ENCODE measurements around the gene EPHB4. TPM values are rescaled to one million over a fixed set of nuclear protein-coding genes. Genes with fewer than 3 reads are reported as not detected.

Gene EPHB4
- total RNA-seq, 4 donors from 2014 or later = 26.2 to 92.4 (median 59.0) TPM

DNA sequence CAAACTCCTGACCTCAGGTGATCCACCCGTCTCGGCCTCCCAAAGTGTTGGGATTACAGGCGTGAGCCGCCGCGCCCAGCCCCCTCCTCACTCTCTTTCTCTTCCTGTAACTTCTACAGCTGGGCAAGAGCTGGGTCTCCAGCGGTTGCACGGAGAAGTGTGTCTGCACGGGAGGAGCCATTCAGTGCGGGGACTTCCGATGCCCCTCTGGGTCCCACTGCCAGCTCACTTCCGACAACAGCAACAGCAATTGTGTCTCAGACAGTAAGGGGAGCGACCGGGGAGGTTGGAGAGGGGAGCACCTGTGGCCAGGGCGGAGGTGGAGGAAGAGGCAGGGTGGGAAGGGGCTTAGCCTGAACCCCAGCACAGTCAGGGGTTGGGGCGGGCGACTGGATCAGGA lies 41.4 kb downstream of the EPHB4 start:
- TF ChIP-seq EP300 (IDR thresholded peaks at IDR 0.05) (no peak), POLR2A (IDR thresholded peaks at IDR 0.05; ENCODE audit: low read depth) (no peak), POLR2AphosphoS5 (IDR thresholded peaks at IDR 0.05) (no peak)
- TF ChIP-seq, protein P1, sequence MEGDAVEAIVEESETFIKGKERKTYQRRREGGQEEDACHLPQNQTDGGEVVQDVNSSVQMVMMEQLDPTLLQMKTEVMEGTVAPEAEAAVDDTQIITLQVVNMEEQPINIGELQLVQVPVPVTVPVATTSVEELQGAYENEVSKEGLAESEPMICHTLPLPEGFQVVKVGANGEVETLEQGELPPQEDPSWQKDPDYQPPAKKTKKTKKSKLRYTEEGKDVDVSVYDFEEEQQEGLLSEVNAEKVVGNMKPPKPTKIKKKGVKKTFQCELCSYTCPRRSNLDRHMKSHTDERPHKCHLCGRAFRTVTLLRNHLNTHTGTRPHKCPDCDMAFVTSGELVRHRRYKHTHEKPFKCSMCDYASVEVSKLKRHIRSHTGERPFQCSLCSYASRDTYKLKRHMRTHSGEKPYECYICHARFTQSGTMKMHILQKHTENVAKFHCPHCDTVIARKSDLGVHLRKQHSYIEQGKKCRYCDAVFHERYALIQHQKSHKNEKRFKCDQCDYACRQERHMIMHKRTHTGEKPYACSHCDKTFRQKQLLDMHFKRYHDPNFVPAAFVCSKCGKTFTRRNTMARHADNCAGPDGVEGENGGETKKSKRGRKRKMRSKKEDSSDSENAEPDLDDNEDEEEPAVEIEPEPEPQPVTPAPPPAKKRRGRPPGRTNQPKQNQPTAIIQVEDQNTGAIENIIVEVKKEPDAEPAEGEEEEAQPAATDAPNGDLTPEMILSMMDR (IDR thresholded peaks at IDR 0.05) = no peak
- Histone ChIP-seq H3K27me3 (peaks cover 0 to 57% (median 0%) of the 10 kb centered on the region in 4 donors), H3K9me3 (peaks cover 0 to 11% (median 6%) of the 10 kb centered on the region in 4 donors), H3K4me3 (no peak overlapping the region), H3K36me3 (no peaks in the 10 kb centered on the region), H3K27ac (replicated peaks in 1 of 4) (no peak overlapping the region), H3K4me1 (no peaks in the 10 kb centered on the region)
- WGBS = 53% methylated on average over 9 of the region's 17 CpGs
- intact Hi-C loops (cut with DNase I) = no loop called here
- DNase-seq (ENCODE audit: extremely low spot score) = no peak

DNA sequence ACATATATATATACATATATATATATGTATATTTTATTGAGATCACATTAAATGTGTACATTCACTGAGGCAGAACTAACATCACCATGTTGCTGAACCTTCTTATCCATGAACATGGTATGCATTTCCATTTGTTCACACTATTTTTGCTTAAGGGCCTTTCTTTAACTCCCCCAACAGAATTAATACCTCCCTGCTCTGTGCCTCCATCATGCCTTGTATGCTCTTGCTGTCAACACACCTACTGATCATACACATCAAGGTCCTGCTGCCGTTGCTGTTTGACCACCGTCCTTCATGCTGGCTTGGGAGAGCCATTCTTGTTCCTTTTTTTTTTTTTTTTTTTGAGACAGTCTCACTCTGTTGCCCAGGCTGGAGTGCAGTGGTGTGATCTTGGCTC lies 43.5 kb downstream of the EPHB4 start:
- peaks cover 0 to 60% (median 0%) of the 10 kb centered on the region in 4 donors for H3K27me3 ChIP-seq
- no peak for DNase-seq (ENCODE audit: extremely low spot score)
- 98% methylated on average over 2 of the region's 2 CpGs for WGBS

DNA sequence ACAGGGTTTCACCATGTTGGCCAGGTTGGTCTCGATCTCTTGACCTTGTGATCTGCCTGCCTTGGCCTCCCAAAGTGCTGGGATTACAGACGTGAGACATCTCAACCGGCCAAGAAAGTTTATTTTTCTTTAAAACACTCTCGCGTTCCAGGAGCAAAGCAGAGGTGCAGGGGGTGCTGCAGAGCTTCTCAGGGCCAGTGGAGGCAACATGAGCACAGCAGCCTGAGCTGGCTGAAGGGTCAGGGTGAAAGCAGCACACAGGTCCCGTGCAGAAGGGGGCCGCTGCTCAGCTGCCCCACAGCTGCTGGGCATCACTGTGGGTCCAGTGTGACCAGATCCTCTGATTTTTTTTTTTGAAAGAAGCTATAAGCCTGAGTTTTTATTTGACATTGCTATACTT lies 46.1 kb downstream of the EPHB4 start:
- intact Hi-C loops (cut with DNase I) = no loop called here
- Histone ChIP-seq H3K27me3 (peaks cover 0 to 57% (median 0%) of the 10 kb centered on the region in 4 donors), H3K4me1 (no peaks in the 10 kb centered on the region), H3K36me3 (no peaks in the 10 kb centered on the region), H3K4me3 (no peak overlapping the region), H3K9me3 (peaks cover 0 to 11% (median 6%) of the 10 kb centered on the region in 4 donors), H3K27ac (replicated peaks in 1 of 4) (no peak overlapping the region)
- 14% methylated on average over 7 of the region's 7 CpGs for WGBS
- TF ChIP-seq, protein P1 (IDR thresholded peaks at IDR 0.05) = no peak
- TF ChIP-seq POLR2A (IDR thresholded peaks at IDR 0.05; ENCODE audit: low read depth) (no peak), EP300 (IDR thresholded peaks at IDR 0.05) (no peak), POLR2AphosphoS5 (IDR thresholded peaks at IDR 0.05) (no peak)
- DNase-seq (ENCODE audit: extremely low spot score) = no peak

More for the DNA sequence above, 43.5 kb downstream of the EPHB4 start:
- Histone ChIP-seq H3K9me3 (peaks cover 0 to 11% (median 6%) of the 10 kb centered on the region in 4 donors), H3K4me3 (no peak overlapping the region), H3K27ac (replicated peaks in 1 of 4) (no peak overlapping the region), H3K36me3 (no peaks in the 10 kb centered on the region), H3K4me1 (no peaks in the 10 kb centered on the region)
- intact Hi-C loops (cut with DNase I) = no loop called here
- TF ChIP-seq POLR2AphosphoS5 (IDR thresholded peaks at IDR 0.05) (no peak), POLR2A (IDR thresholded peaks at IDR 0.05; ENCODE audit: low read depth) (no peak), EP300 (IDR thresholded peaks at IDR 0.05) (no peak)
- TF ChIP-seq, protein P1 (IDR thresholded peaks at IDR 0.05) = no peak

DNA sequence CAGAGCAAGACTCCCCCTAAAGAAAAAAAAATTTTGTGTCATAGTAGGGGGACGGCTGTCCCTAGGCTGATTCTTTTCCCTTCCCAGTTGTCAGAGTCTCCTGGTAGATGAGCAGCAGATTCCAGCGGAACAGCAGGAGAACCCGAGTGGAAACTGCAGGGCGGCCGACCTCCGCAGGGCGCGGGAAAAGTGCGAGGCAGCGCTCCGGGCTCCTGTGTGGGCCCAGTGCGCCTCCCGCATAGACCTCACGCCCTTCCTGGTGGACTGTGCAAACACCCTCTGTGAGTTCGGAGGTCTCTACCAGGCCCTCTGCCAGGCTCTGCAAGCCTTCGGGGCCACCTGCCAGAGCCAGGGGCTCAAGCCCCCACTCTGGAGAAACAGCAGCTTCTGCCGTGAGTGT lies 48.0 kb downstream of the EPHB4 start:
- Histone ChIP-seq H3K4me1 (no peaks in the 10 kb centered on the region), H3K27ac (replicated peaks in 1 of 4) (no peak overlapping the region), H3K9me3 (peaks cover 0 to 7% (median 3%) of the 10 kb centered on the region in 4 donors), H3K36me3 (no peaks in the 10 kb centered on the region), H3K27me3 (peaks cover 0 to 56% (median 0%) of the 10 kb centered on the region in 4 donors), H3K4me3 (no peak overlapping the region)
- TF ChIP-seq, protein P1 (IDR thresholded peaks at IDR 0.05) = no peak
- TF ChIP-seq EP300 (IDR thresholded peaks at IDR 0.05) = no peak
- TF ChIP-seq POLR2A (IDR thresholded peaks at IDR 0.05; ENCODE audit: low read depth) = no peak
- no peak for TF ChIP-seq POLR2AphosphoS5 (IDR thresholded peaks at IDR 0.05)
- WGBS = 68% methylated on average over 17 of the region's 17 CpGs
- no peak for DNase-seq (ENCODE audit: extremely low spot score)
- intact Hi-C loops (cut with DNase I) = no loop called here

DNA sequence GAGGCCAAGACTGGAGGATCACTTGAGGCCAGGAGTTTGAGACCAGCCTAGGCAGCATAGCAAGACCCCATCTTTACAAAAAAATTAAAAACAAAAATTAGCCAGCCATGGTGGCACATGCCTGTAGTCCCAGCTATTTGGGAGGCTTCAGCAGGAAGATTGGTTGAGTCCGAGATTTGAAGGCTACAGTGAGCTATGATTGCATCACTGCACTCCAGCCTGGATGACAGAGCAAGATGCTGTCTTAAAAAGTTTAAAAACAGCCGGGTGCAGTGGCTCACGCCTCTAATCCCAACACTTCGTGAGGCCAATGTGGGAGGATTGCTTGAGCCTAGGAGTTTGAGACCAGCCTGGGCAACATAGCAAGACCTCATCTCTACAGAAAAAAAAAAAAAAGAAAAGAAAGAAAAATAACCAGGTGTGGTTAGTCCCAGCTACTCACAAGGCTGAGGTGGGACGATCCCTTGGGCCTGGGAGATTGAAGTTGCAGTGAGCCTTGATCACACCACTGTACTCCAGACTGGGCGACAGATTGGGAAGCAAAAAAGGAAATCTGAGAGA lies 49.2 kb downstream of the EPHB4 start:
- Histone ChIP-seq H3K4me3 (no peak overlapping the region), H3K4me1 (no peaks in the 10 kb centered on the region), H3K27me3 (peaks cover 0 to 60% (median 0%) of the 10 kb centered on the region in 4 donors), H3K27ac (replicated peaks in 1 of 4) (no peak overlapping the region), H3K36me3 (no peaks in the 10 kb centered on the region), H3K9me3 (no peaks in the 10 kb centered on the region)
- WGBS = 80% methylated on average over 6 of the region's 6 CpGs
- TF ChIP-seq, protein P1 (IDR thresholded peaks at IDR 0.05) = no peak
- no peak for TF ChIP-seq POLR2A (IDR thresholded peaks at IDR 0.05; ENCODE audit: low read depth)
- TF ChIP-seq POLR2AphosphoS5 (IDR thresholded peaks at IDR 0.05) = no peak
- no peak for TF ChIP-seq EP300 (IDR thresholded peaks at IDR 0.05)
- intact Hi-C loops (cut with DNase I) = no loop called here
- DNase-seq (ENCODE audit: extremely low spot score) = no peak

All from esophagus muscularis mucosa (tissue), 4 donors.